HepG2 (cell line): Measurements from ENCODE around the gene CLEC16A.
A peak's percentile ranks its signal among the peaks of the same experiment; 100 is the strongest.

ENCODE experiments used
- ASH2L ChIP-seq: fragments of 300-600, 200-600 bp; sonication (generic); IDR thresholded peaks from 2 replicates; pipeline ENCODE4 v1.7.0; 2017; ENCODE audit warnings: low read depth, mild to moderate bottlenecking, moderate library complexity, mixed read lengths, low read length; ENCODE audit not compliant: insufficient read length
- CEBPG ChIP-seq: IDR thresholded peaks from 2 replicates; pipeline ENCODE4 v1.6.1; 2016
- CTCF ChIP-seq: sonication (generic); formaldehyde crosslinking; IDR thresholded peaks from 2 replicates; pipeline ENCODE4 v1.5.0; 2020; ENCODE audit warnings: mild to moderate bottlenecking, missing genetic modification reagents, moderate library complexity
- ESRRA ChIP-seq: sonication (generic); formaldehyde crosslinking; IDR thresholded peaks from 2 replicates; pipeline ENCODE4 v1.5.1; 2020; ENCODE audit warnings: mild to moderate bottlenecking, low read depth, missing genetic modification reagents
- FOXC1 ChIP-seq: sonication (generic); formaldehyde crosslinking; IDR thresholded peaks from 2 replicates; pipeline ENCODE4 v1.8.0; 2022; ENCODE audit warnings: mild to moderate bottlenecking, missing genetic modification reagents, borderline replicate concordance
- MAX ChIP-seq: IDR thresholded peaks from 2 replicates; pipeline ENCODE4 v1.6.1; 2012; ENCODE audit warnings: inconsistent platforms
- MLX ChIP-seq: IDR thresholded peaks from 2 replicates; pipeline ENCODE4 v1.6.1; 2016
- PBX3 ChIP-seq: sonication (generic); formaldehyde crosslinking; IDR thresholded peaks from 2 replicates; pipeline ENCODE4 v1.8.1; 2023; ENCODE audit warnings: missing genetic modification reagents, inconsistent platforms, borderline replicate concordance
- RFXAP ChIP-seq: sonication (generic); formaldehyde crosslinking; IDR thresholded peaks from 2 replicates; pipeline ENCODE4 v1.4.0; 2020; ENCODE audit warnings: missing genetic modification reagents, borderline replicate concordance
- ZFAT ChIP-seq: sonication (generic); formaldehyde crosslinking; conservative IDR thresholded peaks from 2 replicates; pipeline ENCODE4 v1.8.1; 2023; ENCODE audit warnings: missing genetic modification reagents, inconsistent platforms
- ZNF740 ChIP-seq: sonication (generic); formaldehyde crosslinking; IDR thresholded peaks from 2 replicates; pipeline ENCODE4 v1.4.0; 2020; ENCODE audit warnings: missing genetic modification reagents

- TF ChIP-seq ESRRA (no peak), MAX (no peak), ZNF740 (CRISPR knock-in tag) (no peak), PBX3 (CRISPR knock-in tag) (no peak), ASH2L (no peak), MLX (CRISPR knock-in tag) (no peak), CEBPG (CRISPR knock-in tag) (no peak), ZFAT (no peak), RFXAP (CRISPR knock-in tag) (no peak), FOXC1 (CRISPR knock-in tag) (no peak), CTCF (CRISPR knock-in tag) (peak; percentile 88)
Measured at GRCh38 chr16:10971560-10971961, 27.2 kb downstream of the CLEC16A start.
